ENCODE data around the gene HIGD1C. TPM values are rescaled to one million over a fixed set of nuclear protein-coding genes. Genes with fewer than 3 reads are reported as not detected.
"Not testable (repeated sequence)": the region's sequence is repeated elsewhere in the genome, so short reads cannot be mapped to it uniquely, and the experiment has no call there.

The HIGD1C gene
- total RNA-seq, 1 donor from 2014 or later, result not detected

GRCh38 chr12:50953047-50953446 is 703 bp downstream of the HIGD1C start:
- peaks cover 1% of the 10 kb centered on the region for H3K27me3 Mint-ChIP-seq (ENCODE audit: unreplicated experiment)
- no peak for DNase-seq (ENCODE audit: extremely low spot score, unreplicated experiment)
- TF ChIP-seq, protein P1, sequence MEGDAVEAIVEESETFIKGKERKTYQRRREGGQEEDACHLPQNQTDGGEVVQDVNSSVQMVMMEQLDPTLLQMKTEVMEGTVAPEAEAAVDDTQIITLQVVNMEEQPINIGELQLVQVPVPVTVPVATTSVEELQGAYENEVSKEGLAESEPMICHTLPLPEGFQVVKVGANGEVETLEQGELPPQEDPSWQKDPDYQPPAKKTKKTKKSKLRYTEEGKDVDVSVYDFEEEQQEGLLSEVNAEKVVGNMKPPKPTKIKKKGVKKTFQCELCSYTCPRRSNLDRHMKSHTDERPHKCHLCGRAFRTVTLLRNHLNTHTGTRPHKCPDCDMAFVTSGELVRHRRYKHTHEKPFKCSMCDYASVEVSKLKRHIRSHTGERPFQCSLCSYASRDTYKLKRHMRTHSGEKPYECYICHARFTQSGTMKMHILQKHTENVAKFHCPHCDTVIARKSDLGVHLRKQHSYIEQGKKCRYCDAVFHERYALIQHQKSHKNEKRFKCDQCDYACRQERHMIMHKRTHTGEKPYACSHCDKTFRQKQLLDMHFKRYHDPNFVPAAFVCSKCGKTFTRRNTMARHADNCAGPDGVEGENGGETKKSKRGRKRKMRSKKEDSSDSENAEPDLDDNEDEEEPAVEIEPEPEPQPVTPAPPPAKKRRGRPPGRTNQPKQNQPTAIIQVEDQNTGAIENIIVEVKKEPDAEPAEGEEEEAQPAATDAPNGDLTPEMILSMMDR (IDR thresholded peaks at IDR 0.05), result no peak
- no peak overlapping the region for H3K4me3 Mint-ChIP-seq (ENCODE audit: unreplicated experiment)
- H3K9me3 Mint-ChIP-seq (ENCODE audit: unreplicated experiment), result no peaks in the 10 kb centered on the region
- no peak overlapping the region for H3K27ac Mint-ChIP-seq (ENCODE audit: unreplicated experiment)
- H3K36me3 Mint-ChIP-seq (ENCODE audit: unreplicated experiment), result no peaks in the 10 kb centered on the region
- H3K4me1 Mint-ChIP-seq (ENCODE audit: unreplicated experiment), result peaks cover 6% of the 10 kb centered on the region

DNA sequence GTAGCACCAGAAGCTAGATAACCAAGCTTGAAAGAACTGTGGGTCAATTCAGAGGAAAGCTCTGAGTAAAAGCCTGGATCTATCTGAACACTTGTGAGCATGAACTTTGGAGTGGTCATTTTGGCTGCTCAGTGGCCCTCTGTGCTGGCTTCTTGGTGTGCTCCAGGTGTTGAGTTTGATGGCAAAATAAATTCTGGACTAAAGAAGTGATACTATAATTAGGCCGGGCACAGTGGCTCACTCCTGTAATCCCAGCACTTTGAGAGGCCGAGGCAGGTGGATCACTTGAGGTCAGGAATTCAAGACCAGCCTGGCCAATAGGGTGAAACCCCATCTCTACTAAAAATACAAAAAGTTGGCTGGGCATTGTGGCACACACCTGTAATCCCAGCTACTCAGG is 2.4 kb downstream of the HIGD1C start:
- not testable (repeated sequence) for DNase-seq (ENCODE audit: extremely low spot score, unreplicated experiment); H3K27me3 Mint-ChIP-seq (ENCODE audit: unreplicated experiment); H3K36me3 Mint-ChIP-seq (ENCODE audit: unreplicated experiment); H3K27ac Mint-ChIP-seq (ENCODE audit: unreplicated experiment); H3K4me1 Mint-ChIP-seq (ENCODE audit: unreplicated experiment); H3K4me3 Mint-ChIP-seq (ENCODE audit: unreplicated experiment); H3K9me3 Mint-ChIP-seq (ENCODE audit: unreplicated experiment)

- Mint-ChIP-seq H3K4me1 (ENCODE audit: unreplicated experiment) (peaks cover 6% of the 10 kb centered on the region), H3K4me3 (ENCODE audit: unreplicated experiment) (no peak overlapping the region), H3K9me3 (ENCODE audit: unreplicated experiment) (no peaks in the 10 kb centered on the region), H3K27me3 (ENCODE audit: unreplicated experiment) (no peaks in the 10 kb centered on the region), H3K36me3 (ENCODE audit: unreplicated experiment) (no peaks in the 10 kb centered on the region), H3K27ac (ENCODE audit: unreplicated experiment) (no peak overlapping the region)
- TF ChIP-seq, protein P1 (IDR thresholded peaks at IDR 0.05), result no peak
- DNase-seq (ENCODE audit: extremely low spot score, unreplicated experiment), result no peak
Observed at GRCh38 chr12:50955288-50955687, 2.9 kb downstream of the HIGD1C start.

GRCh38 chr12:50955697-50956096 is 3.4 kb downstream of the HIGD1C start:
- no peak for DNase-seq (ENCODE audit: extremely low spot score, unreplicated experiment)
- Mint-ChIP-seq H3K9me3 (ENCODE audit: unreplicated experiment) (no peaks in the 10 kb centered on the region), H3K4me3 (ENCODE audit: unreplicated experiment) (no peak overlapping the region), H3K36me3 (ENCODE audit: unreplicated experiment) (no peaks in the 10 kb centered on the region), H3K27ac (ENCODE audit: unreplicated experiment) (no peak overlapping the region), H3K4me1 (ENCODE audit: unreplicated experiment) (peaks cover 9% of the 10 kb centered on the region), H3K27me3 (ENCODE audit: unreplicated experiment) (no peaks in the 10 kb centered on the region)
- TF ChIP-seq, protein P1 (IDR thresholded peaks at IDR 0.05), result no peak

DNA sequence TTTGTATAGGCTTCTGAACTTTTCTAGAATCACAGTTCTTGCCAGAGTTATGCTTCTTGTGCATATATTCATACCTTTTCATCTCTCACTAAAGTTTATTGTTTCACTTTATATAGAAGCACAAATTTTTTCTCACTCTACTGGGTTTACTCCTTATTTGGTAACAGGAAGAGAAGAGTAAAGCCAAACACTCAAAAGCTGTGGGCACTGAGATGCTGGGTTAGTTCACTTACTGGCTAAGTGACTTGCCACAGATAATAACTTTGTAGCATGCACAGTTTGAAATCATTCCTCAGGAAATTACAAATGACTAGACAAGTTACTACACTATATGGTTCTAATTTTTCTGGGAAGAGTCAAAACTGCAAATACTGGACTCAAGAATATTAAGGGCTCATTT is 7.8 kb downstream of the HIGD1C start:
- peaks cover 11% of the 10 kb centered on the region for H3K4me1 Mint-ChIP-seq (ENCODE audit: unreplicated experiment)
- H3K27ac Mint-ChIP-seq (ENCODE audit: unreplicated experiment), result peak overlapping the region; percentile 13
- DNase-seq (ENCODE audit: extremely low spot score, unreplicated experiment), result no peak
- no peaks in the 10 kb centered on the region for H3K9me3 Mint-ChIP-seq (ENCODE audit: unreplicated experiment)
- H3K4me3 Mint-ChIP-seq (ENCODE audit: unreplicated experiment), result no peak overlapping the region
- TF ChIP-seq, protein P1 (IDR thresholded peaks at IDR 0.05), result no peak
- no peaks in the 10 kb centered on the region for H3K36me3 Mint-ChIP-seq (ENCODE audit: unreplicated experiment)
- no peaks in the 10 kb centered on the region for H3K27me3 Mint-ChIP-seq (ENCODE audit: unreplicated experiment)

DNA sequence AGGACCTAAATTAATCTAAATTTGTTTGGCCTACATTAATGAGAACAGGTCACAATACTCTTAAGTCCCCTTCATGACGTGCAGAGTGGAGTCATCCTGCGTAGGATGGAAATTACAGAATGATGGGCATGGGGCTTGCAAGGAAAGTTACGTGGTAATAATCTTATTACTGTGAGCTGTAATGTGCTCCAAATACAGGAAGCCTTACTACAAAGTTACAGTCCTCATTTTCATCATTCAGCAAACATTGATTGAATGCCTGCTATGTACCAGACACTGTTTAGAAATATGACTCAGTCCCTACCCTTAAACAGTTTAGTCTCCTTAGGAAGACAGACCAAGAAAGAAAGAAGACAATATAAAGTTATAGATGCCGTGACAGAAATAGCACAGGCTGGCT is 9.4 kb downstream of the HIGD1C start:
- H3K9me3 Mint-ChIP-seq (ENCODE audit: unreplicated experiment), result no peaks in the 10 kb centered on the region
- peaks cover 11% of the 10 kb centered on the region for H3K4me1 Mint-ChIP-seq (ENCODE audit: unreplicated experiment)
- no peak overlapping the region for H3K4me3 Mint-ChIP-seq (ENCODE audit: unreplicated experiment)
- no peaks in the 10 kb centered on the region for H3K36me3 Mint-ChIP-seq (ENCODE audit: unreplicated experiment)
- no peaks in the 10 kb centered on the region for H3K27me3 Mint-ChIP-seq (ENCODE audit: unreplicated experiment)
- no peak overlapping the region for H3K27ac Mint-ChIP-seq (ENCODE audit: unreplicated experiment)
- no peak for DNase-seq (ENCODE audit: extremely low spot score, unreplicated experiment)
- TF ChIP-seq, protein P1 (IDR thresholded peaks at IDR 0.05), result no peak
